Stomach (tissue), 4 donors: Measurements from ENCODE around the gene CD19.

Experiments used
- CTCF ChIP-seq, 7 experiments: fragments of 450-650 bp in 4 of 7; fragments of 200-600 bp in 3 of 7; sonication (generic) in 3 of 7; IDR thresholded peaks; one replicate each; pipeline ENCODE4 v1.5.1; 2016 to 2019; ENCODE audit warnings: antibody characterized with exemption in 7 of 7, control low read depth in 2 of 7, mild to moderate bottlenecking in 1 of 7
- EP300 ChIP-seq: sonication (generic); formaldehyde crosslinking; IDR thresholded peaks from one replicate; pipeline ENCODE4 v1.6.1; 2017; ENCODE audit warnings: antibody characterized with exemption
- POLR2A ChIP-seq, 4 donors: fragments of 450-650 bp; IDR thresholded peaks; one replicate each; pipeline ENCODE4 v1.6.1; 2016; ENCODE audit warnings: antibody characterized with exemption in 4 of 4, control low read depth in 2 of 4, mild to moderate bottlenecking in 1 of 4, moderate library complexity in 1 of 4
- POLR2AphosphoS5 ChIP-seq, 3 donors: sonication (generic); formaldehyde crosslinking; IDR thresholded peaks; one replicate each; pipeline ENCODE4 v1.6.1; 2016; ENCODE audit warnings: antibody characterized with exemption in 3 of 3

- no peak for TF ChIP-seq POLR2A (IDR thresholded peaks at IDR 0.05)
- no peak for TF ChIP-seq CTCF (IDR thresholded peaks at IDR 0.05)
- TF ChIP-seq POLR2AphosphoS5 (IDR thresholded peaks at IDR 0.05): no peak
- no peak for TF ChIP-seq EP300
Measured at GRCh38 chr16:28931801-28932225, at the start of gene CD19.
